MG63 (cell line): ENCODE results near the gene PLXNB3. TPM values are rescaled to one million over a fixed set of nuclear protein-coding genes. Genes with fewer than 3 reads are reported as not detected.

Source experiments
- DNase-seq: peaks from one replicate; pipeline ENCODE4 v3.0.0-alpha.2; 2020
- H3K27me3 ChIP-seq: fragments of 250-450 bp; sonication (Bioruptor Pico); 2 replicates; pipeline ENCODE4 v1.5.1; 2020; ENCODE audit warnings: mild to moderate bottlenecking, moderate library complexity
- H3K36me3 ChIP-seq: fragments of 250-450 bp; sonication (Bioruptor Pico); 2 replicates; pipeline ENCODE4 v1.5.1; 2020; ENCODE audit warnings: mild to moderate bottlenecking, moderate library complexity
- H3K4me3 ChIP-seq: fragments of 250-450 bp; sonication (Bioruptor Pico); 2 replicates; pipeline ENCODE4 v1.5.1; 2020; ENCODE audit warnings: mild to moderate bottlenecking, moderate library complexity
- H3K9me3 ChIP-seq: fragments of 250-450 bp; sonication (Bioruptor Pico); 2 replicates; pipeline ENCODE4 v1.5.1; 2020; ENCODE audit warnings: mild to moderate bottlenecking, moderate library complexity
- total RNA-seq: library from RNA; depleted of rRNA; stranded (reverse); fragments of >200 nt; shearing (Covaris generic); gene quantifications from 2 replicates; pipeline ENCODE4 v1.2.3, GENCODE V29; 2014; ENCODE audit warnings: low replicate concordance

PLXNB3 gene
- total RNA-seq, 1 experiment from 2014 or later: 7.5 TPM

- no peak overlapping the region for H3K4me3 ChIP-seq
- H3K9me3 ChIP-seq: no peaks in the 10 kb centered on the region
- H3K36me3 ChIP-seq: no peaks in the 10 kb centered on the region
- H3K27me3 ChIP-seq: no peaks in the 10 kb centered on the region
- no peak for DNase-seq
Observed at GRCh38 chrX:153766871-153767673, 3.0 kb downstream of the PLXNB3 start.

GRCh38 chrX:153767674-153768055, 3.6 kb downstream of the PLXNB3 start:
- Histone ChIP-seq H3K9me3 (no peaks in the 10 kb centered on the region), H3K4me3 (no peak overlapping the region), H3K36me3 (no peaks in the 10 kb centered on the region), H3K27me3 (no peaks in the 10 kb centered on the region)
- no peak for DNase-seq

- Histone ChIP-seq H3K9me3 (no peaks in the 10 kb centered on the region), H3K27me3 (no peaks in the 10 kb centered on the region), H3K36me3 (no peaks in the 10 kb centered on the region), H3K4me3 (no peak overlapping the region)
- DNase-seq: no peak
Observed at GRCh38 chrX:153768311-153769157, 4.5 kb downstream of the PLXNB3 start.

- no peak overlapping the region for H3K4me3 ChIP-seq
- no peak for DNase-seq
- H3K9me3 ChIP-seq: no peaks in the 10 kb centered on the region
- no peaks in the 10 kb centered on the region for H3K27me3 ChIP-seq
- no peaks in the 10 kb centered on the region for H3K36me3 ChIP-seq
Observed at GRCh38 chrX:153769158-153769864, 5.3 kb downstream of the PLXNB3 start.

GRCh38 chrX:153769865-153770600, 6.0 kb downstream of the PLXNB3 start:
- Histone ChIP-seq H3K4me3 (no peak overlapping the region), H3K27me3 (no peaks in the 10 kb centered on the region), H3K9me3 (no peaks in the 10 kb centered on the region), H3K36me3 (no peaks in the 10 kb centered on the region)
- DNase-seq: no peak

- no peaks in the 10 kb centered on the region for H3K36me3 ChIP-seq
- no peaks in the 10 kb centered on the region for H3K27me3 ChIP-seq
- no peak for DNase-seq
- H3K9me3 ChIP-seq: no peaks in the 10 kb centered on the region
- no peak overlapping the region for H3K4me3 ChIP-seq
Observed at GRCh38 chrX:153770601-153771414, 6.8 kb downstream of the PLXNB3 start.

- no peak for DNase-seq
- Histone ChIP-seq H3K9me3 (no peaks in the 10 kb centered on the region), H3K36me3 (no peaks in the 10 kb centered on the region), H3K4me3 (no peak overlapping the region), H3K27me3 (no peaks in the 10 kb centered on the region)
Observed at GRCh38 chrX:153771415-153772315, 7.6 kb downstream of the PLXNB3 start.

GRCh38 chrX:153772316-153773217, 8.5 kb downstream of the PLXNB3 start:
- Histone ChIP-seq H3K36me3 (no peaks in the 10 kb centered on the region), H3K4me3 (no peak overlapping the region)
- no peak for DNase-seq

GRCh38 chrX:153773218-153773611, 9.2 kb downstream of the PLXNB3 start:
- DNase-seq: no peak
- no peaks in the 10 kb centered on the region for H3K27me3 ChIP-seq

More at GRCh38 chrX:153772316-153773217, 8.5 kb downstream of the PLXNB3 start:
- Histone ChIP-seq H3K27me3 (no peaks in the 10 kb centered on the region), H3K9me3 (no peaks in the 10 kb centered on the region)

GRCh38 chrX:153773741-153774575, 9.9 kb downstream of the PLXNB3 start:
- DNase-seq: no peak
- no peaks in the 10 kb centered on the region for H3K27me3 ChIP-seq
- H3K4me3 ChIP-seq: no peak overlapping the region
- no peaks in the 10 kb centered on the region for H3K36me3 ChIP-seq
- no peaks in the 10 kb centered on the region for H3K9me3 ChIP-seq

More at GRCh38 chrX:153773218-153773611, 9.2 kb downstream of the PLXNB3 start:
- Histone ChIP-seq H3K4me3 (no peak overlapping the region), H3K36me3 (no peaks in the 10 kb centered on the region), H3K9me3 (no peaks in the 10 kb centered on the region)

- Histone ChIP-seq H3K9me3 (no peaks in the 10 kb centered on the region), H3K27me3 (no peaks in the 10 kb centered on the region), H3K4me3 (no peak overlapping the region), H3K36me3 (no peaks in the 10 kb centered on the region)
- no peak for DNase-seq
Observed at GRCh38 chrX:153774576-153775292, 10.7 kb downstream of the PLXNB3 start.

- Histone ChIP-seq H3K36me3 (no peaks in the 10 kb centered on the region), H3K9me3 (no peaks in the 10 kb centered on the region), H3K27me3 (no peaks in the 10 kb centered on the region), H3K4me3 (no peak overlapping the region)
- DNase-seq: no peak
Observed at GRCh38 chrX:153775293-153776119, 11.5 kb downstream of the PLXNB3 start.
